ENCODE measurements around the gene STX8. TPM values are rescaled to one million over a fixed set of nuclear protein-coding genes. Genes with fewer than 3 reads are reported as not detected.

The STX8 gene
- total and polyA plus RNA-seq, 8 donors: 26.9 to 37.4 (median 32.3) TPM

- H3K36me3 ChIP-seq: no peaks in the 10 kb centered on the region
- ATAC-seq: no peak
- no peak overlapping the region for H3K27ac ChIP-seq
- no peaks in the 10 kb centered on the region for H3K9me3 ChIP-seq
- no peaks in the 10 kb centered on the region for H3K4me1 ChIP-seq
- no peak for TF ChIP-seq CTCF (IDR thresholded peaks at IDR 0.05)
- no peak overlapping the region for H3K4me3 ChIP-seq
- H3K27me3 ChIP-seq: no peaks in the 10 kb centered on the region
- no peak for DNase-seq
- no peak for FAIRE-seq
- intact Hi-C loops (cut with DNase I): no loop called here
- WGBS, 2 donors: 94 to 100% methylated on average over 2 of the region's 2 CpGs
Measured at GRCh38 chr17:9484789-9485188, 90.8 kb downstream of the STX8 start.

GRCh38 chr17:9479964-9480363, 95.7 kb downstream of the STX8 start:
- TF ChIP-seq CTCF (IDR thresholded peaks at IDR 0.05): no peak
- WGBS, 2 donors: 78 to 82% methylated on average over 4 of the region's 4 CpGs
- ATAC-seq (no peak), FAIRE-seq (no peak), DNase-seq (no peak)
- Histone ChIP-seq H3K27ac (no peak overlapping the region), H3K9me3 (no peaks in the 10 kb centered on the region), H3K27me3 (no peaks in the 10 kb centered on the region), H3K4me1 (no peaks in the 10 kb centered on the region), H3K36me3 (no peaks in the 10 kb centered on the region), H3K4me3 (no peak overlapping the region)
- intact Hi-C loops (cut with DNase I): no loop called here

- 96 to 99% methylated on average over 3 of the region's 3 CpGs for WGBS, 2 donors
- no peaks in the 10 kb centered on the region for H3K27me3 ChIP-seq
- no peaks in the 10 kb centered on the region for H3K9me3 ChIP-seq
- no peak overlapping the region for H3K4me3 ChIP-seq
- ATAC-seq (no peak), FAIRE-seq (no peak), DNase-seq (no peak)
- intact Hi-C loops (cut with DNase I): no loop called here
- H3K4me1 ChIP-seq: no peaks in the 10 kb centered on the region
- no peak overlapping the region for H3K27ac ChIP-seq
- no peak for TF ChIP-seq CTCF (IDR thresholded peaks at IDR 0.05)
- H3K36me3 ChIP-seq: no peaks in the 10 kb centered on the region
Measured at GRCh38 chr17:9478889-9479288, 96.7 kb downstream of the STX8 start.

- FAIRE-seq: no peak
- no peak overlapping the region for H3K27ac ChIP-seq
- intact Hi-C loops (cut with DNase I): no loop called here
Measured at GRCh38 chr17:9475101-9475658, 100.4 kb downstream of the STX8 start.

More at GRCh38 chr17:9475101-9475658, 100.4 kb downstream of the STX8 start:
- H3K36me3 ChIP-seq: no peaks in the 10 kb centered on the region
- ATAC-seq (peak in 1 of 4 donors; percentile 45), DNase-seq (no peak)
- H3K27me3 ChIP-seq: no peaks in the 10 kb centered on the region
- H3K4me1 ChIP-seq: no peaks in the 10 kb centered on the region
- no peaks in the 10 kb centered on the region for H3K9me3 ChIP-seq
- no peak overlapping the region for H3K4me3 ChIP-seq
- WGBS, 2 donors: 91 to 93% methylated on average over 4 of the region's 4 CpGs
- TF ChIP-seq CTCF (IDR thresholded peaks at IDR 0.05): no peak
